ENCODE results near the gene KMT2E.

The KMT2E gene

DNA sequence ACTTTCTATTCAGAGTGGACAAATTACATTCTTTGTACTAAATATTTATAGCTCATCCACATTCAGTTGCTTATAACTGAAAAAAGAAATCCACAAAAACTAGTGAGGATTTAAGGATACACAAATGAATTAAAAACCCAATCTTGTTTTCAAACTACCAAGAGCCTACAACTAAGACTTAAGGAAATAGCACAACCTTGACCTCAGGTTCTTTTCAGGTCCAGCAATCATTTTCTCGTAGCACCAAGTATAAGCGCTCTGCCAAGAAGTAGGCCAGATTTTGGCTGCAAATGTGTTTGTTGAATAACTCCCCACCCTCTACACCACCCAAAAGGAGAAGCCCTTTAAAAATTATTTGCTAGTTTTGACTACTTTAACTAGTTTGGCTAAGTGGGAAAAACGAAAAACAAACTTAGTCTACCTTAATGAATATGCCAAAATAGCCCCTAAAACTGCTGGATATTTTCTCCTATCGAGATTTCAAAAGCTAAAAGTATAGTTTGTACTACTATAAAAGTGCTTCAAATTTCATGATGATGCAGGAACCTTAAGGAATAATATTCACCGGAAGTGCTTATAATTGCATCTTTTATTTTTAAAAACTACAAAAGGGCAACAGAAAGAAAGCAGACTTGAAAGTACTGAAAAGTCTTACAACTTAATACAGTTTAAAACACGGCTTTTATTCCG is 2.7 kb upstream of the KMT2E start:
- H3K4me3 ChIP-seq (ENCODE audit: low read length in 2 of 2) = peak overlapping the region; percentile 83 to 99
- no peaks in the 10 kb centered on the region for H3K36me3 ChIP-seq (ENCODE audit: control insufficient read depth in 2 of 2, insufficient read depth in 2 of 2, low read length in 2 of 2)
- peak overlapping the region; percentile 98 to 100 for H3K9ac ChIP-seq (ENCODE audit: low read length in 2 of 2)
- peak overlapping the region; percentile 100 for H3K27ac ChIP-seq (ENCODE audit: low read length)
- peaks cover 25% of the 10 kb centered on the region for H3K4me1 ChIP-seq (ENCODE audit: control insufficient read depth, insufficient read depth, low read length)
- H3K27me3 ChIP-seq (ENCODE audit: control insufficient read depth in 1 of 2, insufficient read depth in 2 of 2, low read length in 2 of 2) = no peaks in the 10 kb centered on the region
- H3K9me3 ChIP-seq (ENCODE audit: control insufficient read depth in 2 of 2, low read length in 2 of 2) = no peaks in the 10 kb centered on the region

DNA sequence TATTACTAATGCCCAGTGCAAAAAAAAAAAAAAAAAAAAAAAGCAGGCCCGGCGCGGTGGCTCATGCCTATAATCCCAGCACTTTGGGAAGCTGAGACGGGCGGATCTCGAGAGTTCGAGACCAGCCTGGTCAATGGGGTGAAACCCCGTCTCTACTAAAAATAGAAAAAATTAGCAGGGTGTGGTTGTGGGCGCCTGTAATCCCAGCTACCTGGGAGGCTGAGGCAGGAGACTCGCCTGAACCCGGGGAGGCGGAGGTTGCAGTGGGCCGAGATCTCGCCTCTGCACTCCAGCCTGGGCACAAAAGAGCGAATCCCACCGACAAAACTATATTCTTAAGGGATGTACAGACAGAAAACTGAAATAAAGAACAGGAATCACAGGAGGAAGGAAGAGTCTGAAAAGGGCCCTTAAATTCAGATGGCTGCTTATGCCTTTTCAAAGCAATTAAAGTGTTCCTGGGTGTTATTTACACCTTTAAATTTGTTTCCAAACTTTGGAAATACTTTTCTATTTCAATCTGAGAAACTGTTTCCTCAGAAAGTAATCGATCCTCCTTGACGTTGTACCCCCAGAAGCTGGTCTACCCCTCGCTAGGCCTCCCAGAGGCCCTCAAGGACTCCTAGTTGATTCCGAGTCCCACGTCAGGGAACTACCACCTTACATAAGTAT is 2.0 kb upstream of the KMT2E start:
- no peaks in the 10 kb centered on the region for H3K27me3 ChIP-seq (ENCODE audit: control insufficient read depth in 1 of 2, insufficient read depth in 2 of 2, low read length in 2 of 2)
- peak overlapping the region; percentile 100 for H3K27ac ChIP-seq (ENCODE audit: low read length)
- H3K9ac ChIP-seq (ENCODE audit: low read length in 2 of 2) = peak overlapping the region; percentile 98 to 100
- H3K36me3 ChIP-seq (ENCODE audit: control insufficient read depth in 2 of 2, insufficient read depth in 2 of 2, low read length in 2 of 2) = no peaks in the 10 kb centered on the region
- H3K4me1 ChIP-seq (ENCODE audit: control insufficient read depth, insufficient read depth, low read length) = peaks cover 20% of the 10 kb centered on the region
- H3K4me3 ChIP-seq (ENCODE audit: low read length in 2 of 2) = peak overlapping the region; percentile 83 to 99
- no peaks in the 10 kb centered on the region for H3K9me3 ChIP-seq (ENCODE audit: control insufficient read depth in 2 of 2, low read length in 2 of 2)

DNA sequence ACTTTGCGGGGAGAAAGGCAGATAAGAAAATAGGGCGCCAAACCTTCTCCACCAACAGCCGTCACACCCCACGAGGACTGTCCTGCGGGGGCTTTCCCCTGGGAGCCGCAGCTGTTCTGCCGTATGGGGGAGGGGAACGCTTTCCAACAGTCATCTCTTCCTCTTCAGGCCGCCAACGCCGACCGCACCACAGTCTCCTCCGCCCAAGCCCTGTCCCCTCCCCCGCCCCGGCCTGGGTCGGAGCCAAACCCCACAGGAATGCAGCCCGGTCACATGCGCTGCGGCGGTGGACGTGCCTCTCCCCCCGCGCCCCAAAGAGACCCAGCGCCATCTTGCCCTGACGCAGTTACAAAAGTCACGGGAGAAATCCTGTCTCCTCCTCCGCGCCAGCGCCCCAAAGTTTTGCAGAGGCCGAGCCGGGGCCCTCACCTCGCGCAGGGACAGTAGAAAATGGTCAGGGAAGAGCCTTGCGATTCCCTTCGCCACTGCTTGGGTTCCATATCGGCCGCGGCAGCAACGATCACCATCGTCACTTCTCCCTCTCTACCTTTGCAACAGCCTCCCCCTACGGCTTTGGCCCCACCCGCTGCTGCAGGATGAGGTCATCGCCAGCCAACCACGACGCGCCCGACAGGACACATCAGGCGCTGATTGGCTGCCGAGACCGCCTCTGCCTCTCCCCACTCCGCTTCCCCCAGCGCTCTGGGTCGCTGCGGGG is 1.3 kb upstream of the KMT2E start:
- Histone ChIP-seq H3K27ac (ENCODE audit: low read length) (peak overlapping the region; percentile 100), H3K36me3 (ENCODE audit: control insufficient read depth in 2 of 2, insufficient read depth in 2 of 2, low read length in 2 of 2) (no peaks in the 10 kb centered on the region), H3K4me1 (ENCODE audit: control insufficient read depth, insufficient read depth, low read length) (peaks cover 15% of the 10 kb centered on the region), H3K9me3 (ENCODE audit: control insufficient read depth in 2 of 2, low read length in 2 of 2) (no peaks in the 10 kb centered on the region), H3K4me3 (ENCODE audit: low read length in 2 of 2) (peak overlapping the region; percentile 85 to 99), H3K27me3 (ENCODE audit: control insufficient read depth in 1 of 2, insufficient read depth in 2 of 2, low read length in 2 of 2) (no peaks in the 10 kb centered on the region), H3K9ac (ENCODE audit: low read length in 2 of 2) (peak overlapping the region; percentile 98 to 100)

DNA sequence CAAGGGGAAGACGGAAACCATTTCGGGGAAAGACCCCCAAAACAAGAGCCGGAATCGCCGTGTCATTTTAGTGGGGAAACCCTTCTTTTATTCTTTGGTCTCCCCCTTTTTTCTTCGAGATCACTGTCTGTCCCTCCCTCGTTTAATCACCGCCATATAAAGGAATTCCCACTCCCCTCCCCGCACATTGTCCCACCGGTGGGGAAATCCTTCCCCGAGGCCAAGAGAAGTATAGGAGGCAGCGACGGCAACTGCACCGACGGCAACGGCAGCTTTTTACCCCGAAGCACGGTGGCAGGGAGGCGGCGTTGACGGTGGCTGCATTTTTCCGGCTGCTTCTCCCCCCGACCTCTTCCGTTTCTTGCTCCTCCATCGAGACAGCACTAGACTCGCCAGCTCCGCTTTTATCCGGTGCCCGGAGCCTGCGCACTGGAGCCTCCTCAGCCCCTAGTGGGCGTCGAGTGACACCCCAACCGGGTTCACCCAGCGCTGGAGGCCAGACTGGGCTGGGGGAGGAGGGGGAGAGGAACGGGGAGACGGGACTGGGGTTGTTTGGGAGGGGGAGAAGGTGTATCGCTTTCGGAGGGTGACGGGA is 687 bp upstream of the KMT2E start:
- Histone ChIP-seq H3K27me3 (ENCODE audit: control insufficient read depth in 1 of 2, insufficient read depth in 2 of 2, low read length in 2 of 2) (no peaks in the 10 kb centered on the region), H3K36me3 (ENCODE audit: control insufficient read depth in 2 of 2, insufficient read depth in 2 of 2, low read length in 2 of 2) (no peaks in the 10 kb centered on the region), H3K9me3 (ENCODE audit: control insufficient read depth in 2 of 2, low read length in 2 of 2) (no peaks in the 10 kb centered on the region), H3K4me3 (ENCODE audit: low read length in 2 of 2) (peak overlapping the region; percentile 85 to 99), H3K27ac (ENCODE audit: low read length) (peak overlapping the region; percentile 100), H3K9ac (ENCODE audit: low read length in 2 of 2) (peak overlapping the region; percentile 98 to 100), H3K4me1 (ENCODE audit: control insufficient read depth, insufficient read depth, low read length) (peaks cover 11% of the 10 kb centered on the region)

DNA sequence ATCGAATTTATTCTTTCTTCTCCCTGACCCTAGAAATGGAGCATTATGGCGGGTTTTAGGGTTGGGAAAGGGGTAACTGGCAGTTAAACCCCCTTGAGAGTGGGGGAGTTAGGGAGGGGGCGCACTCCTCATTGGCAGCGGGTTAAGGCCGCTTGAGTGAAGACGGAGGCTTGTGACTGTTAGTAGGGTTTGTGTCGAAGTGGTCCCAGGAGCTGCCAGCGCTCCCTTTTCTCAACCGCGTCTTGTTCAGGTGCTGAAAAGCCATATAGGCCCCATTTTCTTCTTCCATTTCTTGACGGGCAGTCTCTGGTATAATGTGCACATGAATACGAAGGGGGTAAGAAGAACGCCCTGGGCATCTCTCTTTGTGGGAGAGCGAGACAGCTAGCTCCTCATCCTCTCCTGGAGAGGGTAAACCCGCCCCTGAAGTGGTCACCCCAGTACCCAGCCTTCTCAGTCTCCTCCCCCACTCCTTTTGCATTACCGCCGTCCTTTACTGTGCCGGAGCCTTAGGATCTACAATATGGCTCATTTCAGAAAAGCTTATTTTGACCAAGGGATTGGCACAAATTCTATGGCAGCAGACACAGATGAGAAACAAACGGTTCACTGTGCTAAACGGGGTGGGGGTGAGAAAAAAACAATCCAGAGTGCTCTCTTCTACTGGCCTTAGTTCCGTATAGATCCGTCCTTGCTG is 836 bp downstream of the KMT2E start:
- Histone ChIP-seq H3K4me1 (ENCODE audit: control insufficient read depth, insufficient read depth, low read length) (peaks cover 4% of the 10 kb centered on the region), H3K36me3 (ENCODE audit: control insufficient read depth in 2 of 2, insufficient read depth in 2 of 2, low read length in 2 of 2) (no peaks in the 10 kb centered on the region), H3K4me3 (ENCODE audit: low read length in 2 of 2) (peak overlapping the region; percentile 83 to 99), H3K27me3 (ENCODE audit: control insufficient read depth in 1 of 2, insufficient read depth in 2 of 2, low read length in 2 of 2) (no peaks in the 10 kb centered on the region), H3K9me3 (ENCODE audit: control insufficient read depth in 2 of 2, low read length in 2 of 2) (no peaks in the 10 kb centered on the region), H3K9ac (ENCODE audit: low read length in 2 of 2) (peak overlapping the region; percentile 98 to 99), H3K27ac (ENCODE audit: low read length) (peak overlapping the region; percentile 100)

DNA sequence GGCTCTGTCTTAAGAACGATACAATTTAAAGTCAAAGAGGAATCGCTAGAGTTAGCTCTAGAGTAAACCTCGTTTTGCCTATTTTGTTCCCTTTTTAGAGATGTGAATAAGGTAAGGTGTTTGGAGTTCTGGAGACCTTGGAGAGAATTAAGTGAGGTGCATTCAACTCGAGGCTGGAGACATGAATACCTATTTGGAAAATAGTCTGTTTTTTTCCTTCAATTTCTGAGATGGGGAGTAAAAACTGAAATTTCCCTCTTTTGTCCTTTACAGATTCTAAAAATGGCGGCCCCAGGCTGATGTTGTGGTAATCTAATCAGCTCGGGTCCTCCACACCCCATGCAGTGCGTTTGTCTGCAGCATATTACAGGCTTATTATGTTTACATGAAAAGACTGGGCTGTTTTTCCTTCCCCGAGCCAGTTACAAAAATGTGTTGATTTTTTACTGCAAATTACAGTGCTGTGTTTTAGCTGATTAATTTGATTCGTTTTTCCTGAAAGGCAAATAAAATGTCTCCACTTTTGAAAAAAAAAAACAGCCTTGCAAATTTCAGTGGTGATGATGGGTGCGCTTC is 1.5 kb downstream of the KMT2E start:
- peak overlapping the region; percentile 100 for H3K27ac ChIP-seq (ENCODE audit: low read length)
- peaks cover 4% of the 10 kb centered on the region for H3K4me1 ChIP-seq (ENCODE audit: control insufficient read depth, insufficient read depth, low read length)

DNA sequence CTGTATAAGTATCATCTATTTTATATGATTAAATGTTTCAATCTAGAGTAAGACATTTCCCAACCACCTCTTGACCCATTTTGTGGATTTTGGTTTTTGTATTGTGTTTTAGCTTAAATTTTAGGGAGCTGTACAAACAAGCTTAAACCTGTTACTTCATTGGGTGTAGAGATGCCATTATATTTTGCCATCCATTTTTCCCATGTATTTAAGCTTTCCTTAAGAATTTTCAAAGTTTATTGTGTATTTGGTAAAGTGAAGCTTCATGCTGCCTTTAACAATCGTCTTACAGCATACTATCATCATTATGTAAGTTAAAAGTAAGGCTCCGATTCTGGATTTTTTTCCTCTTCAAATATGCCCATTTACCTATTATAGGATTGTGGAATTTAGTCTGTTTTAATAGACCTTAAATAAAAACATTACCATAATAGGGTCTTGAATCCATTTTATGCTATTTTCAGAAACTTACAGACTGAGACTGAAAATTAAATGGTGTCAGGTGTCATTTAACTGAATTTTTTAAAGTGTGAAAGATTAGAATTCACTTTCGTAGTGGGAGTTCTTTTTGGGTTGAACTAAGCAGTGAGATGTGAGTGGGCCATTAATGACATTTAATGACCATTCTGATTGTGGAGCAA is 2.2 kb downstream of the KMT2E start:
- Histone ChIP-seq H3K9me3 (ENCODE audit: control insufficient read depth in 2 of 2, low read length in 2 of 2) (no peaks in the 10 kb centered on the region), H3K27ac (ENCODE audit: low read length) (no peak overlapping the region), H3K4me1 (ENCODE audit: control insufficient read depth, insufficient read depth, low read length) (peaks cover 4% of the 10 kb centered on the region), H3K36me3 (ENCODE audit: control insufficient read depth in 2 of 2, insufficient read depth in 2 of 2, low read length in 2 of 2) (no peaks in the 10 kb centered on the region), H3K9ac (ENCODE audit: low read length in 2 of 2) (peak overlapping the region in 1 of 2 donors; percentile 98), H3K27me3 (ENCODE audit: control insufficient read depth in 1 of 2, insufficient read depth in 2 of 2, low read length in 2 of 2) (no peaks in the 10 kb centered on the region), H3K4me3 (ENCODE audit: low read length in 2 of 2) (peak overlapping the region; percentile 83 to 99)

More for the DNA sequence above, 1.5 kb downstream of the KMT2E start:
- H3K9ac ChIP-seq (ENCODE audit: low read length in 2 of 2) = peak overlapping the region; percentile 98 to 99
- no peaks in the 10 kb centered on the region for H3K9me3 ChIP-seq (ENCODE audit: control insufficient read depth in 2 of 2, low read length in 2 of 2)
- H3K4me3 ChIP-seq (ENCODE audit: low read length in 2 of 2) = peak overlapping the region; percentile 83 to 99
- no peaks in the 10 kb centered on the region for H3K27me3 ChIP-seq (ENCODE audit: control insufficient read depth in 1 of 2, insufficient read depth in 2 of 2, low read length in 2 of 2)
- no peaks in the 10 kb centered on the region for H3K36me3 ChIP-seq (ENCODE audit: control insufficient read depth in 2 of 2, insufficient read depth in 2 of 2, low read length in 2 of 2)

DNA sequence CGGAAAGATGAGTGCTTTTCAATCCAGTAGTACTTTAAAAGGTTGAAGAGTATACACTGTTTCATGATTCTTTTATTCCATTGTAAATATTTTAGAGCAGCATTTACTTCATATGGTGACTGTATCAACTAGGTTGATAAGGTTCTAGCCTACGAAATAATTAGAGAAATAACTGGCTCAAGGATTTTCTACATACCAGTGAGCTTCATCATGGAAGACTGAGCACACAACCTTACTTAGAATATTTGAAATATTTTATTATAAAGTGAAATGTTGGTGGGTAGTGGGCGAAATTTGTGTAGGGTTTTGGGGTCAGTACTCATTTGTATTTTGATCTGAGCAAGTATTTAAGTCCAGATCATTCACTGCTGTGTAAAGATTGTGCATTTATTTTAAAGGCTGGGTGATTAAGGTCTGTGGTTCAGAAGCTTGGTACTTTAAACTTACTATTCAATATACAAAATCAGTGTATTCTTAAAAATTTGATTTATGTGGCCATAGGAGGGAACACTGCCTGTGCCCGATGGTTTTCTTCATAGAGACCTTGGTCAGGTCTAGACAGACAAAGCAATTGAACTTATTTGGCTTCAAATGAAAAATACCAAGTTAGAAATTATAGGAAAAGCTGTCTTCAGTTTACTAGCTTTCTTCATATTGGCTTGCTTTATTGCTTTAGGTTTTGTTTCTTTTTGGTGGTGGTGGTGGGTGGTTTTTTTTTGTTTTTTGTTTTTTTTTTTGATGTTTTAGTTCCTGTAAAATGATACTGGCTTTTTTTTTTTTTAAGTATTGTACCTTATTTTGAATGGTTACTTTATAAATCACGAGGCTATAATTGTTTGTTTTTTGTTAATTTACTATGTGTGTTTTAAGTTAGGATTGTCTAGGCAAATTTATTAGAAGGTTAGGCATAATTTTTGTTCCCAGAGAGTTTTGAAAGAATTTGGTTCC is 3.0 kb downstream of the KMT2E start:
- no peak overlapping the region for H3K27ac ChIP-seq (ENCODE audit: low read length)

More for the DNA sequence above, 3.0 kb downstream of the KMT2E start:
- Histone ChIP-seq H3K9ac (ENCODE audit: low read length in 2 of 2) (peak overlapping the region in 1 of 2 donors; percentile 98), H3K36me3 (ENCODE audit: control insufficient read depth in 2 of 2, insufficient read depth in 2 of 2, low read length in 2 of 2) (no peaks in the 10 kb centered on the region), H3K9me3 (ENCODE audit: control insufficient read depth in 2 of 2, low read length in 2 of 2) (no peaks in the 10 kb centered on the region), H3K4me1 (ENCODE audit: control insufficient read depth, insufficient read depth, low read length) (peaks cover 7% of the 10 kb centered on the region), H3K4me3 (ENCODE audit: low read length in 2 of 2) (peak overlapping the region; percentile 83 to 99), H3K27me3 (ENCODE audit: control insufficient read depth in 1 of 2, insufficient read depth in 2 of 2, low read length in 2 of 2) (no peaks in the 10 kb centered on the region)

All from stomach smooth muscle (tissue), 2 donors.